Trophoblast cell (in vitro differentiated cells and primary cell): ENCODE measurements around the gene TTC6.

Experiments
- DNase-seq, 2 donors: peaks; one replicate each; pipeline ENCODE4 v3.0.0-alpha.2; 2016
- H2AFZ ChIP-seq: 2 replicates; pipeline ENCODE4 v1.6.1; 2013; ENCODE audit warnings: low read length, moderate library complexity, mild to moderate bottlenecking; ENCODE audit not compliant: insufficient read depth, poor library complexity
- H2AK5ac ChIP-seq: 2 replicates; pipeline ENCODE4 v1.6.1; 2013; ENCODE audit warnings: mild to moderate bottlenecking, low read length
- H2BK120ac ChIP-seq: 2 replicates; pipeline ENCODE4 v1.6.1; 2013; ENCODE audit warnings: low read length, mild to moderate bottlenecking, moderate library complexity; ENCODE audit not compliant: insufficient read depth, poor library complexity
- H2BK12ac ChIP-seq: 2 replicates; pipeline ENCODE4 v1.6.1; 2013; ENCODE audit warnings: mild to moderate bottlenecking, low read length, moderate library complexity
- H2BK5ac ChIP-seq: 2 replicates; pipeline ENCODE4 v1.6.1; 2013; ENCODE audit warnings: low read length, low read depth, moderate library complexity, mild to moderate bottlenecking; ENCODE audit not compliant: poor library complexity
- H3K14ac ChIP-seq: 2 replicates; pipeline ENCODE4 v1.6.1; 2013; ENCODE audit warnings: mild to moderate bottlenecking, low read length
- H3K18ac ChIP-seq: 2 replicates; pipeline ENCODE4 v1.6.1; 2013; ENCODE audit warnings: mild to moderate bottlenecking, low read length
- H3K23ac ChIP-seq: 2 replicates; pipeline ENCODE4 v1.6.1; 2013; ENCODE audit warnings: low read length
- H3K27ac ChIP-seq: 2 replicates; pipeline ENCODE4 v1.5.1; 2013; ENCODE audit warnings: low read depth, mild to moderate bottlenecking, inconsistent platforms, low read length, moderate library complexity
- H3K27me3 ChIP-seq: 2 replicates; pipeline ENCODE4 v1.6.1; 2013; ENCODE audit warnings: inconsistent platforms, mild to moderate bottlenecking, low read length, moderate library complexity; ENCODE audit not compliant: insufficient read depth
- H3K36me3 ChIP-seq, 2 experiments: 1 replicate in 1 of 2; 2 replicates in 1 of 2; pipeline ENCODE4 v1.6.1; 2013; ENCODE audit warnings: low read length in 2 of 2, mild to moderate bottlenecking in 2 of 2, moderate library complexity in 1 of 2; ENCODE audit not compliant: insufficient read depth in 2 of 2, control insufficient read depth in 1 of 2
- H3K4ac ChIP-seq: 2 replicates; pipeline ENCODE4 v1.6.1; 2013; ENCODE audit warnings: low read depth, mild to moderate bottlenecking, low read length, moderate library complexity
- H3K4me1 ChIP-seq, 2 experiments: 1 replicate in 1 of 2; 2 replicates in 1 of 2; pipeline ENCODE4 v1.6.1; 2013; ENCODE audit warnings: low read length in 2 of 2, mild to moderate bottlenecking in 2 of 2, moderate library complexity in 1 of 2; ENCODE audit not compliant: insufficient read depth in 2 of 2, control insufficient read depth in 1 of 2
- H3K4me2 ChIP-seq: 2 replicates; pipeline ENCODE4 v1.6.1; 2013; ENCODE audit warnings: inconsistent platforms, mild to moderate bottlenecking, low read length, moderate library complexity
- H3K4me3 ChIP-seq: 2 replicates; pipeline ENCODE4 v1.5.1; 2013; ENCODE audit warnings: mild to moderate bottlenecking, low read depth, low read length, inconsistent platforms
- H3K79me1 ChIP-seq: one replicate; pipeline ENCODE4 v1.6.1; 2013; ENCODE audit warnings: low read length
- H3K79me2 ChIP-seq: 2 replicates; pipeline ENCODE4 v1.6.1; 2013; ENCODE audit warnings: low read length, mild to moderate bottlenecking; ENCODE audit not compliant: control insufficient read depth, insufficient read depth, poor library complexity
- H3K9ac ChIP-seq: 2 replicates; pipeline ENCODE4 v1.6.1; 2013; ENCODE audit warnings: mild to moderate bottlenecking, low read length
- H3K9me3 ChIP-seq: 2 replicates; pipeline ENCODE4 v1.6.1; 2013; ENCODE audit warnings: low read depth, mild to moderate bottlenecking, control low read depth, inconsistent platforms, low read length; ENCODE audit not compliant: insufficient read depth
- H4K12ac ChIP-seq: 2 replicates; pipeline ENCODE4 v1.6.1; 2013; ENCODE audit warnings: low read depth, mild to moderate bottlenecking, low read length, moderate library complexity
- H4K8ac ChIP-seq: 2 replicates; pipeline ENCODE4 v1.6.1; 2013; ENCODE audit warnings: low read depth, mild to moderate bottlenecking, low read length, moderate library complexity
- H4K91ac ChIP-seq: one replicate; pipeline ENCODE4 v1.6.1; 2013; ENCODE audit warnings: low read depth, mild to moderate bottlenecking, low read length, moderate library complexity
- WGBS: extraction: QIAGEN DNeasy Blood & Tissue Kit; methylation state at CpG from one replicate; pipeline ENCODE4 v1.1.7; 2013; ENCODE audit warnings: missing lambda C conversion rate; ENCODE audit not compliant: insufficient read length, insufficient coverage; ENCODE audit errors: extremely low coverage; 5-methylcytosine and 5-hydroxymethylcytosine counted together

Gene TTC6

DNA sequence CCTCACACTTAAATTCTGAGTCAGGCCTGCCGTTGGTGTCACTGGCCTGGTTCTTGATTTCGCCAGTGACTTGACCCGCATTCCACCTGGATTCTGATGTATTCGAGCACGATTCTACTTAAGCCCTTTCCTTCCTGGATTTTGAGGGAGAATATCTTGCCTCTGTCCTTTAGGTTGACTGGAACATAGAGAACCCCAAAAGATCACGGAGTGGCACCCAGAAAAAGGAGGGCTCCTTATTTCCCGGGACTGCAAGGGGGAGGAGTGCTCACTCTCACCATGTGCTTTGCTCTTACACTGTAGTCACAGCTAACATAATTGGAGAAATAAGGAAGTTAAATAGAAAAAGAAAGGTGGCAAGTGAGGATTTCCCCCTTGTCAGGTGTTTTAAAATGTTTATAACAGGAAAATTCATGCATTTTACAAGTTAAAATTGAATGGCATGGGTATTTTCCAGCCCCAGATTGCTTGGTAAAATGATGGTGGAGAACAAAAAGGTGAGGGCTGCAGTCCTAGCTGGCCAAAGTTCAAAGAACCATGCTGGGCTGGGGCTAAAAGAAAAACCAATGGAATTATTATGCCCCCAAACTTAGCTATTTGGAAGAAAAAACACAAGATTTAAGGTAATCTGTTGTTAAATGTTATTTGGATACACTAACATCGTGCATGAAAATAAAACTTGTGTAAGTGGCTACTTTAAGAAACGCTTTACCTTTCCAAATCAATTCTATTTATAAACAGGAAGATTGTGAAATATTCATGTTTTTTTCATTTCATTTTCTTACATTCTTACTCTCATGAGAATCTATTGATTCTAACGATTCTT is 9.2 kb upstream of the TTC6 start:
- no peak for DNase-seq
- Histone ChIP-seq H2BK120ac (no peak overlapping the region), H3K4me2 (no peak overlapping the region), H3K9me3 (peaks cover 6% of the 10 kb centered on the region), H3K4me1 (peaks cover 12 to 18% of the 10 kb centered on the region in 2 experiments), H3K23ac (no peak overlapping the region), H4K91ac (no peak overlapping the region), H2BK12ac (no peak overlapping the region), H2AFZ (no peak overlapping the region), H3K4ac (no peak overlapping the region), H3K14ac (no peak overlapping the region), H3K79me2 (no peaks in the 10 kb centered on the region), H4K12ac (no peak overlapping the region), H2BK5ac (no peak overlapping the region), H4K8ac (no peak overlapping the region), H3K4me3 (no peak overlapping the region), H3K79me1 (no peaks in the 10 kb centered on the region), H3K27ac (no peak overlapping the region), H3K27me3 (peaks cover 58% of the 10 kb centered on the region), H3K9ac (peak overlapping the region; percentile 56), H3K36me3 (no peaks in the 10 kb centered on the region), H2AK5ac (no peak overlapping the region), H3K18ac (no peak overlapping the region)
- WGBS: no CpG with 5 or more reads among the region's 10 CpGs

- Histone ChIP-seq H2BK5ac (no peak overlapping the region), H3K4me1 (peaks cover 18 to 23% of the 10 kb centered on the region in 2 experiments), H4K91ac (no peak overlapping the region), H3K27ac (no peak overlapping the region), H3K36me3 (no peaks in the 10 kb centered on the region), H3K79me2 (no peaks in the 10 kb centered on the region), H2BK120ac (no peak overlapping the region), H3K27me3 (peaks cover 64% of the 10 kb centered on the region), H2BK12ac (no peak overlapping the region), H2AFZ (no peak overlapping the region), H3K79me1 (no peaks in the 10 kb centered on the region), H3K4me3 (no peak overlapping the region), H2AK5ac (no peak overlapping the region), H3K9ac (no peak overlapping the region), H3K18ac (no peak overlapping the region), H3K9me3 (peaks cover 8% of the 10 kb centered on the region), H3K4ac (no peak overlapping the region), H3K4me2 (no peak overlapping the region), H4K8ac (no peak overlapping the region), H3K23ac (no peak overlapping the region), H4K12ac (no peak overlapping the region), H3K14ac (no peak overlapping the region)
- WGBS: no CpG with 5 or more reads among the region's 1 CpG
- no peak for DNase-seq
Measured at GRCh38 chr14:37586797-37587130, 8.7 kb upstream of the TTC6 start.

GRCh38 chr14:37587131-37587803 is 8.2 kb upstream of the TTC6 start:
- Histone ChIP-seq H3K79me1 (no peaks in the 10 kb centered on the region), H3K4me1 (peaks cover 20 to 26% of the 10 kb centered on the region in 2 experiments), H3K36me3 (no peaks in the 10 kb centered on the region), H3K4me2 (peak overlapping the region; percentile 72), H4K8ac (no peak overlapping the region), H3K27ac (no peak overlapping the region), H3K18ac (no peak overlapping the region), H2BK5ac (no peak overlapping the region), H2AK5ac (no peak overlapping the region), H4K91ac (no peak overlapping the region), H3K4me3 (no peak overlapping the region), H3K79me2 (no peaks in the 10 kb centered on the region), H3K23ac (no peak overlapping the region), H3K9me3 (peaks cover 13% of the 10 kb centered on the region), H3K27me3 (peaks cover 69% of the 10 kb centered on the region), H2BK12ac (no peak overlapping the region), H3K9ac (no peak overlapping the region), H4K12ac (no peak overlapping the region), H2AFZ (no peak overlapping the region), H3K4ac (no peak overlapping the region), H3K14ac (no peak overlapping the region), H2BK120ac (no peak overlapping the region)
- no peak for DNase-seq
- no CpG with 5 or more reads among the region's 4 CpGs for WGBS

- Histone ChIP-seq H2BK120ac (no peak overlapping the region), H3K14ac (no peak overlapping the region), H2BK5ac (no peak overlapping the region), H3K27me3 (peaks cover 74% of the 10 kb centered on the region), H3K36me3 (no peaks in the 10 kb centered on the region), H3K4me2 (peak overlapping the region; percentile 72), H4K8ac (no peak overlapping the region), H2BK12ac (no peak overlapping the region), H3K9me3 (peaks cover 16% of the 10 kb centered on the region), H3K79me1 (no peaks in the 10 kb centered on the region), H3K18ac (no peak overlapping the region), H3K23ac (no peak overlapping the region), H3K4me1 (peaks cover 20 to 26% of the 10 kb centered on the region in 2 experiments), H2AFZ (no peak overlapping the region), H2AK5ac (no peak overlapping the region), H3K4me3 (no peak overlapping the region), H3K4ac (no peak overlapping the region), H4K91ac (no peak overlapping the region), H3K79me2 (no peaks in the 10 kb centered on the region), H4K12ac (no peak overlapping the region), H3K27ac (no peak overlapping the region), H3K9ac (no peak overlapping the region)
- WGBS: no CpG with 5 or more reads among the region's 63 CpGs
- no peak for DNase-seq
Measured at GRCh38 chr14:37587881-37588666, 7.4 kb upstream of the TTC6 start.
